ENCODE measurements around the gene SMAP1. TPM values are rescaled to one million over a fixed set of nuclear protein-coding genes. Genes with fewer than 3 reads are reported as not detected.

SMAP1 gene
- polyA plus RNA-seq, 3 donors: 12.6 to 22.1 (median 20.3) TPM

- H3K4me3 ChIP-seq (replicated peaks in 1 of 3; ENCODE audit: low read depth in 2 of 3, low read length in 3 of 3): no peak overlapping the region
- H3K36me3 ChIP-seq (replicated peaks in 1 of 2; ENCODE audit: control insufficient read depth in 1 of 2, insufficient read depth in 2 of 2, low read length in 2 of 2): peaks cover 0 to 6% of the 10 kb centered on the region in 2 donors
- no peak for DNase-seq
- no peak overlapping the region for H2AFZ ChIP-seq (ENCODE audit: insufficient read depth, low read depth, low read length, poor library complexity, severe bottlenecking)
- H3K9ac ChIP-seq (ENCODE audit: insufficient read depth, low read length, poor library complexity, severe bottlenecking): no peak overlapping the region
- H3K36me3 Mint-ChIP-seq: peaks cover 7 to 13% of the 10 kb centered on the region in 2 donors
- peaks cover 98% of the 10 kb centered on the region for H4K20me1 ChIP-seq (ENCODE audit: insufficient read depth, low read length)
- no peaks in the 10 kb centered on the region for H3K27me3 Mint-ChIP-seq (ENCODE audit: low read depth in 3 of 3)
- H3K4me3 Mint-ChIP-seq: no peak overlapping the region
- peaks cover 91% of the 10 kb centered on the region for H3K79me2 ChIP-seq (ENCODE audit: insufficient read depth, low read length)
- intact Hi-C loops (cut with micrococcal nuclease): loop anchor here in 1 of 2 donors (10.0 kb wide), 1 partner anchor 261 kb away; the partner anchor contains the start of gene FAM135A
- no peak overlapping the region for H3K27ac ChIP-seq (ENCODE audit: low read depth in 1 of 2, low read length in 2 of 2)
- H3K9me3 Mint-ChIP-seq: peaks cover 0 to under 1% (median 0%) of the 10 kb centered on the region in 7 donors
- H3K4me2 ChIP-seq (replicated peaks; ENCODE audit: extremely low read depth, low read length, poor library complexity, severe bottlenecking): no peak overlapping the region
- H3K4me1 Mint-ChIP-seq: peaks cover 13% of the 10 kb centered on the region
- TF ChIP-seq CTCF (IDR thresholded peaks at IDR 0.05): no peak
- 90% methylated on average over 2 of the region's 3 CpGs for WGBS (ENCODE audit: insufficient coverage)
- no peaks in the 10 kb centered on the region for H3K27me3 ChIP-seq (ENCODE audit: control insufficient read depth in 2 of 2, insufficient read depth in 2 of 2, low read length in 2 of 2)
- H3K9me3 ChIP-seq (replicated peaks in 1 of 2; ENCODE audit: control insufficient read depth in 1 of 2, insufficient read depth in 1 of 2, low read length in 2 of 2): no peaks in the 10 kb centered on the region
- peak overlapping the region in 1 of 7 donors; percentile 77 for H3K27ac Mint-ChIP-seq
- no peaks in the 10 kb centered on the region for H3K4me1 ChIP-seq (ENCODE audit: control insufficient read depth in 1 of 2, insufficient read depth in 2 of 2, low read length in 2 of 2)
Measured at GRCh38 chr6:70675822-70676221, 8.1 kb downstream of the SMAP1 start.

GRCh38 chr6:70676821-70677220 lies 9.1 kb downstream of the SMAP1 start:
- Mint-ChIP-seq H3K27ac (no peak overlapping the region), H3K4me1 (peaks cover 9% of the 10 kb centered on the region), H3K27me3 (ENCODE audit: low read depth in 3 of 3) (no peaks in the 10 kb centered on the region), H3K4me3 (no peak overlapping the region), H3K36me3 (peaks cover 7% of the 10 kb centered on the region in 2 donors), H3K9me3 (peaks cover 0 to 1% (median 0%) of the 10 kb centered on the region in 7 donors)
- Histone ChIP-seq H3K79me2 (ENCODE audit: insufficient read depth, low read length) (peaks cover 91% of the 10 kb centered on the region), H2AFZ (ENCODE audit: insufficient read depth, low read depth, low read length, poor library complexity, severe bottlenecking) (no peak overlapping the region), H3K27ac (ENCODE audit: low read depth in 1 of 2, low read length in 2 of 2) (no peak overlapping the region), H3K9ac (ENCODE audit: insufficient read depth, low read length, poor library complexity, severe bottlenecking) (no peak overlapping the region), H3K36me3 (replicated peaks in 1 of 2; ENCODE audit: control insufficient read depth in 1 of 2, insufficient read depth in 2 of 2, low read length in 2 of 2) (no peaks in the 10 kb centered on the region), H3K27me3 (ENCODE audit: control insufficient read depth in 2 of 2, insufficient read depth in 2 of 2, low read length in 2 of 2) (no peaks in the 10 kb centered on the region), H4K20me1 (ENCODE audit: insufficient read depth, low read length) (peaks cover 98% of the 10 kb centered on the region), H3K4me2 (replicated peaks; ENCODE audit: extremely low read depth, low read length, poor library complexity, severe bottlenecking) (no peak overlapping the region), H3K4me3 (replicated peaks in 1 of 3; ENCODE audit: low read depth in 2 of 3, low read length in 3 of 3) (no peak overlapping the region), H3K9me3 (replicated peaks in 1 of 2; ENCODE audit: control insufficient read depth in 1 of 2, insufficient read depth in 1 of 2, low read length in 2 of 2) (no peaks in the 10 kb centered on the region), H3K4me1 (ENCODE audit: control insufficient read depth in 1 of 2, insufficient read depth in 2 of 2, low read length in 2 of 2) (no peaks in the 10 kb centered on the region)
- DNase-seq: no peak
- no peak for TF ChIP-seq CTCF (IDR thresholded peaks at IDR 0.05)
- WGBS (ENCODE audit: insufficient coverage): 100% methylated on average over 2 of the region's 3 CpGs
- intact Hi-C loops (cut with micrococcal nuclease): loop anchor here in 1 of 2 donors (10.0 kb wide), 1 partner anchor 262 kb away; the partner anchor contains the start of gene FAM135A
